ENCODE data around the gene KRTAP4-4. TPM values are rescaled to one million over a fixed set of nuclear protein-coding genes. Genes with fewer than 3 reads are reported as not detected.
"Not testable (repeated sequence)": the region's sequence is repeated elsewhere in the genome, so short reads cannot be mapped to it uniquely, and the experiment has no call there.

The KRTAP4-4 gene
- total RNA-seq, 1 donor from 2014 or later = not detected

GRCh38 chr17:41176744-41177387, 16.3 kb upstream of the KRTAP4-4 start:
- Histone ChIP-seq H3K4me3 (no peak overlapping the region), H3K9me3 (replicated peaks) (no peaks in the 10 kb centered on the region), H3K27ac (replicated peaks) (no peak overlapping the region), H3K27me3 (ENCODE audit: low read depth) (peaks cover 55% of the 10 kb centered on the region), H3K36me3 (no peaks in the 10 kb centered on the region), H3K4me1 (no peaks in the 10 kb centered on the region)
- TF ChIP-seq CTCF (IDR thresholded peaks at IDR 0.05; ENCODE audit: borderline replicate concordance) = no peak
- intact Hi-C loops (cut with micrococcal nuclease) = no loop called here
- no peak for DNase-seq

GRCh38 chr17:41171886-41172285, 11.3 kb upstream of the KRTAP4-4 start:
- Histone ChIP-seq H3K27ac (replicated peaks) (no peak overlapping the region), H3K27me3 (ENCODE audit: low read depth) (peaks cover 45% of the 10 kb centered on the region), H3K36me3 (no peaks in the 10 kb centered on the region), H3K4me1 (no peaks in the 10 kb centered on the region), H3K4me3 (no peak overlapping the region), H3K9me3 (replicated peaks) (no peaks in the 10 kb centered on the region)
- TF ChIP-seq CTCF (IDR thresholded peaks at IDR 0.05; ENCODE audit: borderline replicate concordance) = no peak
- intact Hi-C loops (cut with micrococcal nuclease) = no loop called here
- DNase-seq = no peak

- no peak within 1 kb of the TSS for H3K4me3 ChIP-seq
- no peaks in the 10 kb centered on the region for H3K4me1 ChIP-seq
- no peaks in the 10 kb centered on the region for H3K9me3 ChIP-seq (replicated peaks)
- no peaks in the 10 kb centered on the region for H3K36me3 ChIP-seq
- intact Hi-C loops (cut with micrococcal nuclease) = no loop called here
- H3K27me3 ChIP-seq (ENCODE audit: low read depth) = peaks cover 33% of the 10 kb centered on the region
- DNase-seq = no peak
- no peak for TF ChIP-seq CTCF (IDR thresholded peaks at IDR 0.05; ENCODE audit: borderline replicate concordance)
- H3K27ac ChIP-seq (replicated peaks) = no peak within 1 kb of the TSS
Measured at GRCh38 chr17:41168121-41168520, 7.6 kb upstream of the KRTAP4-4 start, which contains the start of gene KRTAP4-3. Gene KRTAP4-3, minus strand, starts transcription at chr17:41168221. Its CDS starts 49 bp downstream, at chr17:41168172.

- H3K4me1 ChIP-seq = no peaks in the 10 kb centered on the region
- intact Hi-C loops (cut with micrococcal nuclease) = no loop called here
- no peak for DNase-seq
- no peak for TF ChIP-seq CTCF (IDR thresholded peaks at IDR 0.05; ENCODE audit: borderline replicate concordance)
- no peak overlapping the region for H3K27ac ChIP-seq (replicated peaks)
- no peaks in the 10 kb centered on the region for H3K9me3 ChIP-seq (replicated peaks)
- no peaks in the 10 kb centered on the region for H3K36me3 ChIP-seq
- no peak overlapping the region for H3K4me3 ChIP-seq
- peaks cover 37% of the 10 kb centered on the region for H3K27me3 ChIP-seq (ENCODE audit: low read depth)
Measured at GRCh38 chr17:41167561-41167960, 7.0 kb upstream of the KRTAP4-4 start.

- Histone ChIP-seq H3K27me3 (ENCODE audit: low read depth) (peaks cover 46% of the 10 kb centered on the region), H3K9me3 (replicated peaks) (no peaks in the 10 kb centered on the region), H3K36me3 (no peaks in the 10 kb centered on the region), H3K27ac (replicated peaks) (no peak overlapping the region), H3K4me1 (no peaks in the 10 kb centered on the region), H3K4me3 (no peak overlapping the region)
- TF ChIP-seq CTCF (IDR thresholded peaks at IDR 0.05; ENCODE audit: borderline replicate concordance) = no peak
- intact Hi-C loops (cut with micrococcal nuclease) = no loop called here
- no peak for DNase-seq
Measured at GRCh38 chr17:41163828-41164227, 3.3 kb upstream of the KRTAP4-4 start.

- H3K4me1 ChIP-seq; H3K4me3 ChIP-seq; H3K27ac ChIP-seq (replicated peaks); DNase-seq; H3K9me3 ChIP-seq (replicated peaks); intact Hi-C loops (cut with micrococcal nuclease); H3K36me3 ChIP-seq: not testable (repeated sequence)
- peaks cover 69% of the 10 kb centered on the region for H3K27me3 ChIP-seq (ENCODE audit: low read depth)
Measured at GRCh38 chr17:41160190-41160589, 358 bp downstream of the KRTAP4-4 start.
